BJ (cell line): Measurements from ENCODE around the gene ZNF22. TPM values are rescaled to one million over a fixed set of nuclear protein-coding genes. Genes with fewer than 3 reads are reported as not detected.
A peak's percentile ranks its signal among the peaks of the same experiment; 100 is the strongest.
"Not testable (repeated sequence)": the region's sequence is repeated elsewhere in the genome, so short reads cannot be mapped to it uniquely, and the experiment has no call there.

Experiments
- CTCF ChIA-PET: fragments of 350-600 bp; formaldehyde crosslinking; extraction: SDS; loops from one replicate; lab custom pipeline; 2021; ENCODE audit warnings: antibody characterized with exemption, inconsistent platforms; lab: Yijun Ruan, JAX
- POLR2A ChIA-PET: fragments of 300-600 bp; sonication (Branson Sonifier 250); formaldehyde crosslinking; extraction: SDS; loops from one replicate; lab custom pipeline; 2021; ENCODE audit warnings: antibody characterized with exemption; lab: Charles Lee
- DNase-seq: peaks from one replicate; pipeline ENCODE4 v3.0.0-alpha.2; 2011; ENCODE audit warnings: low read depth
- H3K27me3 ChIP-seq: 2 replicates; pipeline ENCODE4 v1.6.0; 2011; ENCODE audit warnings: low read length; ENCODE audit not compliant: control insufficient read depth, insufficient read depth
- H3K36me3 ChIP-seq: 2 replicates; pipeline ENCODE4 v1.5.1; 2011; ENCODE audit warnings: low read length; ENCODE audit not compliant: control insufficient read depth, insufficient read depth
- H3K4me3 ChIP-seq: 2 replicates; pipeline ENCODE4 v1.5.1; 2011; ENCODE audit warnings: low read depth, mild to moderate bottlenecking, control low read depth, low read length
- polyA plus RNA-seq: library from polyadenylated mRNA; depleted of rRNA; stranded (reverse); fragments of >200 nt; gene quantifications from 2 replicates; pipeline ENCODE4 v1.2.3, GENCODE V29; 2011
- TF ChIP-seq, protein P1 (sequence below): IDR thresholded peaks from 2 replicates; pipeline ENCODE4 v1.5.1; 2011; ENCODE audit warnings: low read depth, mild to moderate bottlenecking, control low read depth, inconsistent platforms, low read length, moderate library complexity; ENCODE audit not compliant: insufficient read depth

The ZNF22 gene
- polyA plus RNA-seq, 1 experiment, result 7.2 TPM

DNA sequence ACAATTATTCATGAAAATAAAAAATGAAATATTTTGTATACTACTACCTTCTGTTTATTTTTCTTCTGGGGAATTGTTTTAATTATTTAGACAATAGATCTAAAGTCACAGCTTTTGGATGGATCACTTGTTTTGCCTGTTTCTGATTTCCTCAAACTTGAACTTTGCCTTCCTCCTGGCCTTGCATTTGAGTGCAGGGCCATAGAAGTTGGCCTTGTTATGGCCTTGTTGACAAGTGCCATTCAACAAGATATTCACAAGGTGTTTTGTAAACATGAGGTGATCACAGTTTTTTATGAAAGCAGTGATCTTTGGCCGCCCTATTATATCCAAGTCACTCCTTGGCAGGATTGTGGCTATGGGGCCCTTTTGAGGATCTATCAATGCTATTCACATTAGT, 4.6 kb downstream of the ZNF22 start:
- Histone ChIP-seq H3K4me3 (no peak overlapping the region), H3K27me3 (no peaks in the 10 kb centered on the region), H3K36me3 (no peaks in the 10 kb centered on the region)
- no peak for DNase-seq
- ChIA-PET CTCF (interaction anchor here (1.0 to 1.2 kb wide), 2 partner anchors 29 to 56 kb away, joined by 3 read pairs; no protein-coding TSS in a partner anchor), POLR2A (no interaction called here)
- TF ChIP-seq, protein P1, sequence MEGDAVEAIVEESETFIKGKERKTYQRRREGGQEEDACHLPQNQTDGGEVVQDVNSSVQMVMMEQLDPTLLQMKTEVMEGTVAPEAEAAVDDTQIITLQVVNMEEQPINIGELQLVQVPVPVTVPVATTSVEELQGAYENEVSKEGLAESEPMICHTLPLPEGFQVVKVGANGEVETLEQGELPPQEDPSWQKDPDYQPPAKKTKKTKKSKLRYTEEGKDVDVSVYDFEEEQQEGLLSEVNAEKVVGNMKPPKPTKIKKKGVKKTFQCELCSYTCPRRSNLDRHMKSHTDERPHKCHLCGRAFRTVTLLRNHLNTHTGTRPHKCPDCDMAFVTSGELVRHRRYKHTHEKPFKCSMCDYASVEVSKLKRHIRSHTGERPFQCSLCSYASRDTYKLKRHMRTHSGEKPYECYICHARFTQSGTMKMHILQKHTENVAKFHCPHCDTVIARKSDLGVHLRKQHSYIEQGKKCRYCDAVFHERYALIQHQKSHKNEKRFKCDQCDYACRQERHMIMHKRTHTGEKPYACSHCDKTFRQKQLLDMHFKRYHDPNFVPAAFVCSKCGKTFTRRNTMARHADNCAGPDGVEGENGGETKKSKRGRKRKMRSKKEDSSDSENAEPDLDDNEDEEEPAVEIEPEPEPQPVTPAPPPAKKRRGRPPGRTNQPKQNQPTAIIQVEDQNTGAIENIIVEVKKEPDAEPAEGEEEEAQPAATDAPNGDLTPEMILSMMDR, result no peak

DNA sequence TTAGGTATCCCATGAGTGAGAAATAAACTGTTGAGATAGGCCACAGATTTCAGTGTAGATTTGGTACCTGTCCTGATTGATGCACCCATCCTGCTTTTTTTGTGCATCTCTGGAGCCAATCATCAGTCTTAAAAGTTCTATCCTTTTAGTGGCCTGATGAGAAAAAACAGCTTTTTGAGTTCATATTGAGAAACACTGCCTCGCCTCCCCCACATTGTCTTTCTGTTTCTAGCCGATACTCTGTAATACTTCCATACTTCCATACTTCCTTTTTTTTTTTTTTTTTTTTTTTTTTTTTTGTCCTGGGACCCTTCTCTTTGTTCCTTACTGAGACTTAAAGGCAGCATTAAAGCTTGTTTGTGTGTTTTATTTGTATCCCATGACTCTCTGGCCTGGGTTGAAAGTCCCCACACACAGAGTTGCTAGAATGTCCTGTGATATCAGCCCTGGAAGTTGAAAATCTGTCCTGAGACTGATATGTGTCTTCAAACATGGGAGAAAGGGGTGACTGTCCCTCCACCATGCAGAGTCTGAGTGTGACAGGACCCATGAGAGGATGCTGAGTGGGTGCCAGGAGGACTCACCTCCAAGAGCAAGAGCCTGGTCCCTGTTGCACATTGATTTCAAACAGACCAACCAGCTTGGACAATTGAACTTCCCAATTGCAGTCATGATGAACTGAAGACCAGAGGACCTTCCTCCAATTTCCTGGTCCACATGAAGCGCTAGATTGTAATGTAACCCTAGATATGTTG, 5.7 kb downstream of the ZNF22 start:
- no peak for DNase-seq
- H3K36me3 ChIP-seq, result no peaks in the 10 kb centered on the region
- H3K27me3 ChIP-seq, result no peaks in the 10 kb centered on the region
- H3K4me3 ChIP-seq, result no peak overlapping the region
- ChIA-PET POLR2A (no interaction called here), CTCF (interaction anchor here (1.2 to 2.1 kb wide), 4 partner anchors 11 to 74 kb away, joined by 3 to 6 read pairs (median 4); no protein-coding TSS in a partner anchor)
- TF ChIP-seq, protein P1, result no peak

DNA sequence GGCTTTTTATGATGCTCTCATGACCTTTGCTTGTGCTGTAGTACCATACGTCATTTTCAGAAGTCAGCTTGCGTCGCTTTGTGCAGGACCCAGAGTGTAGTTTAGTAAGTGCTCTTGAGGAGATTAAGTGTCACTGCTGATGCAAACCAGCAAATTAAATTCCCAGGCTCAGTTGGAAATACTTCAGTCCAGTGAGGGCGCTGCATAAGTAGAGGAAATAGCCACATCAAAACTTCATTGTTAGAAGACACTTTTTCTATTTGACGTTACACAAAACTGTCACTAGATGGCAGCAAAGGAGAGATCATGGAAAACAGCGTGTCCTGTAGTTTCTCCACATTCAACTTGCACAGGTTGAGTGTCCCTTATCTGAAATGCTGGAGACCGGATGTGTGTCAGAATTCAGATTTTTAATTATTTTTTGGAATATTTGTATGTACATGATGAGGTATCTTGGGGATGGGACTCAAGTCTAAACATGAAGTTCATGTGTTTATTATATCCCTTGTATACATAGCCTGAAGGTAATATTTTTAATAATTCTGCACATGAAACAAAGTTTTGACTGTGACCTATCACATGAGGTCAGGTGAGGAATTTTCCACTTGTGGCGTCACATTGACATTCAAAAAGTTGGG, 7.9 kb downstream of the ZNF22 start:
- no peak overlapping the region for H3K4me3 ChIP-seq
- no peaks in the 10 kb centered on the region for H3K27me3 ChIP-seq
- POLR2A ChIA-PET, result no interaction called here
- DNase-seq, result peak; percentile 66
- H3K36me3 ChIP-seq, result no peaks in the 10 kb centered on the region
- TF ChIP-seq, protein P1, result peak; percentile 78
- CTCF ChIA-PET, result interaction anchor here (1.0 to 2.1 kb wide), 5 partner anchors 11 to 242 kb away, joined by 3 to 8 read pairs (median 6); no protein-coding TSS in a partner anchor

DNA sequence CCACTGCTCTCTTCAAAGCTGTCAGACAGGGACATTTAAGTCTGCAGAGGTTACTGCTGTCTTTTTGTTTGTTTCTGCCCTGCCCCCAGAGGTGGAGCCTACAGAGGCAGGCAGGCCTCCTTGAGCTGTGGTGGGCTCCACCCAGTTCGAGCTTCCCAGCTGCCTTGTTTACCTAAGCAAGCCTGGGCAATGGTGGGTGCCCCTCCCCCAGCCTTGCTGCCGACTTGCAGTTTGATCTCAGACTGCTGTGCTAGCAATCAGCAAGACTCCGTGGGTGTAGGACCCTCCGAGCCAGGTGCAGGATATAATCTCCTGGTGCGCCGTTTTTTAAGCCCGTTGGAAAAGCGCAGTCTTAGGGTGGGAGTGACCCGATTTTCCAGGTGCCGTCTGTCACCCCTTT, 13.8 kb downstream of the ZNF22 start:
- H3K4me3 ChIP-seq, CTCF ChIA-PET, H3K27me3 ChIP-seq, POLR2A ChIA-PET, H3K36me3 ChIP-seq, DNase-seq: not testable (repeated sequence)

DNA sequence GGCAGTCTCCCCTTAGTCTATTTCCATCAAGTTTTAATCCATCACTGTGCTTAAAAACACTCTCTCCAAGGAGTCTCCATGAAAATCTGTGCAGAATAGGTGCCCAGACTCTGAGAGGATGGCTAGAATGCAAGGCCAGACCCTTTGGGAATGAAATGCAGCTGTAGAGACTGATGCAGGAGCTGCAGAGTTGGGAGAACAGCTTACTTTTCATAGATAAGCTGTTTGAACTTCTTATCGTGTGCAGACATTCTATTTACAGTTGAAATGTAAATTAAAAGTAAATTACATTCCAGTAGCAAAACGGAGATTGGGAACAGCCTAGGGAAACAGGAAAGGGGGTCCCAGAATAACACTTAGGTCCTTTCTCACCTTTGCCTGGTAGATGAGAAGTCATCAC, 14.9 kb downstream of the ZNF22 start:
- Histone ChIP-seq H3K36me3 (no peaks in the 10 kb centered on the region), H3K27me3 (no peaks in the 10 kb centered on the region), H3K4me3 (no peak overlapping the region)
- DNase-seq, result no peak
- ChIA-PET POLR2A (no interaction called here), CTCF (no interaction called here)
- TF ChIP-seq, protein P1, result no peak
